ENCODE measurements around the gene NOS3.

Gene NOS3

GRCh38 chr7:150952331-150953050, 38.3 kb upstream of the NOS3 start:
- DNase-seq (ENCODE audit: low spot score), result no peak

- DNase-seq (ENCODE audit: low spot score), result no peak
Measured at GRCh38 chr7:150953061-150953997, 37.5 kb upstream of the NOS3 start.

- DNase-seq (ENCODE audit: low spot score), result no peak
Measured at GRCh38 chr7:150954201-150954985, 36.4 kb upstream of the NOS3 start.

- no peak for DNase-seq (ENCODE audit: low spot score)
Measured at GRCh38 chr7:150954986-150955518, 35.8 kb upstream of the NOS3 start.

- peak; percentile 86 for DNase-seq (ENCODE audit: low spot score)
Measured at GRCh38 chr7:150955519-150956394, 35.1 kb upstream of the NOS3 start.

- no peak for DNase-seq (ENCODE audit: low spot score)
Measured at GRCh38 chr7:150956395-150957132, 34.3 kb upstream of the NOS3 start.

GRCh38 chr7:150957133-150958020, 33.4 kb upstream of the NOS3 start:
- DNase-seq (ENCODE audit: low spot score), result no peak

- DNase-seq (ENCODE audit: low spot score), result no peak
Measured at GRCh38 chr7:150958062-150958552, 32.7 kb upstream of the NOS3 start.

GRCh38 chr7:150958597-150958996, 32.2 kb upstream of the NOS3 start:
- DNase-seq (ENCODE audit: low spot score), result no peak

- DNase-seq (ENCODE audit: low spot score), result no peak
Measured at GRCh38 chr7:150959081-150959480, 31.7 kb upstream of the NOS3 start.

- no peak for DNase-seq (ENCODE audit: low spot score)
Measured at GRCh38 chr7:150959739-150960734, 30.8 kb upstream of the NOS3 start.

- DNase-seq (ENCODE audit: low spot score), result no peak
Measured at GRCh38 chr7:150961510-150962289, 29.1 kb upstream of the NOS3 start.

GRCh38 chr7:150962290-150962552, 28.6 kb upstream of the NOS3 start:
- DNase-seq (ENCODE audit: low spot score), result no peak

- peak; percentile 94 for DNase-seq (ENCODE audit: low spot score)
Measured at GRCh38 chr7:150962553-150963399, 28.0 kb upstream of the NOS3 start.

- no peak for DNase-seq (ENCODE audit: low spot score)
Measured at GRCh38 chr7:150963707-150964559, 26.9 kb upstream of the NOS3 start.

All from iPS-NIHi11 (cell line).